ENCODE data around the gene TBX1. TPM values are rescaled to one million over a fixed set of nuclear protein-coding genes. Genes with fewer than 3 reads are reported as not detected.

The TBX1 gene
- total RNA-seq, 1 experiment from 2014 or later, result 3.9 TPM

DNA sequence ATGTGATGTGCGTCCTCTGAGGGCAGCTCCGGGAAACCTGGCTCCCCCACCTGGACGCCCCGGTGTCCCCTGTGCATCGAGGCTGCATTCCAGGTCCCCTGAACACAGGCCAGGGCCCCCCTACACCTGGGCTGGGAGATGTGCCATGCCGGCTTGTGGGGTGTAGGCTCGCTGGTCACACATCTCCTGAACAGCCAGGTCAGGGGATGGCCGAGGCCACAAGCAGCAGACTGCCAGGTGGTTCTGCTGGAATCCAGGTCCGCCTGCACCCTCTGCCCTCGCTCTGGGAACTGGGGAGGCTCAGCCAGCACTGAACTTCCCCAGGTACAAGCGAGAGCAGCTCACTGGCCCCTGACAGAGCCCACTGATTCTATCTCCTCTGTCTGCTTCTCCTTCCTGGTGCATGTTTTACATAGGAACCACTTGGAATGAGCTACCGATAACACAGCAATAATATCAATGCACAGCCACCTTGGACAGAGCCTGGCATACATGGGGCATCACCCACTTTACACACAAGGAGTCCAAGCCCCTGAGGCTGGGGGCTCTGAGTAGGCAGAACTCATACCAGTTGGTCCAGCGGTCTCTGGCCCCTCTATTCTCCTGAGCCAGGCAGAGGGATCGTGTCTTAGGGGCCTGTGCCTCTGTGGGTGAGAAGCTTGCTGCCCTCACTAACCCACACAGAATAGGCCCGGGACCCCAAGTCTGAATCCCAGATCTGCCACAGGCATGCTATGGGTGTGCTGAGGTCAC lies 46.8 kb downstream of the TBX1 start:
- ATAC-seq (no peak; the same call in 1 of the 2 replicates), DNase-seq (ENCODE audit: low read depth, low spot score) (no peak)
- RAD21 ChIA-PET (ENCODE audit: low non-redundant PET in 1 of 2, low total read pairs in 2 of 2, uncharacterized antibody in 2 of 2, unreplicated experiment in 2 of 2), result interaction anchor here in 1 of 2 experiments (1.2 kb wide), 1 partner anchor 77 kb away, joined by 13 read pairs; no protein-coding TSS in a partner anchor
- peaks cover 16 to 20% of the 10 kb centered on the region in 2 experiments for H3K4me1 ChIP-seq (ENCODE audit: control insufficient read depth in 1 of 2, insufficient read depth in 2 of 2, low read length in 2 of 2)
- H2AFZ ChIP-seq (ENCODE audit: low read depth, low read length, poor library complexity, severe bottlenecking), result no peak overlapping the region
- intact Hi-C loops (cut with micrococcal nuclease), result no loop called here
- no peaks in the 10 kb centered on the region for H3K79me2 ChIP-seq (ENCODE audit: insufficient read depth, low read length)
- POLR2A ChIA-PET, result no interaction called here
- H4K20me1 ChIP-seq (ENCODE audit: insufficient read depth), result no peaks in the 10 kb centered on the region
- CTCF ChIA-PET, result no interaction called here
- peak overlapping the region; percentile 58 for H3K9ac ChIP-seq (ENCODE audit: low read length)
- no TSS peak for BruUV-seq (replicated peaks)
- TF ChIP-seq EZH2 (IDR thresholded peaks at IDR 0.05) (no peak), POLR2A (IDR thresholded peaks at IDR 0.05; ENCODE audit: borderline replicate concordance, extremely low read depth, insufficient read depth, insufficient read length) (no peak), ZNF274 (IDR thresholded peaks at IDR 0.05; ENCODE audit: low read depth, low read length) (no peak), CBX3 (IDR thresholded peaks at IDR 0.05; ENCODE audit: low read depth) (no peak), SIN3A (IDR thresholded peaks at IDR 0.05; ENCODE audit: low read depth) (no peak), JUND (IDR thresholded peaks at IDR 0.05) (no peak), ELF1 (IDR thresholded peaks at IDR 0.05; ENCODE audit: borderline replicate concordance, low read depth) (no peak), TCF7L2 (IDR thresholded peaks at IDR 0.05; ENCODE audit: borderline replicate concordance, extremely low read depth, insufficient read depth, insufficient read length) (no peak), POLR2AphosphoS5 (IDR thresholded peaks at IDR 0.05; ENCODE audit: low read depth, low read length) (no peak), SRF (IDR thresholded peaks at IDR 0.05; ENCODE audit: low read depth) (no peak), FOSL1 (IDR thresholded peaks at IDR 0.05; ENCODE audit: low read depth) (no peak), EZH2phosphoT487 (IDR thresholded peaks at IDR 0.05; ENCODE audit: borderline replicate concordance) (no peak), RAD21 (IDR thresholded peaks at IDR 0.05; ENCODE audit: low read depth) (no peak), EGR1 (IDR thresholded peaks at IDR 0.05; ENCODE audit: low read depth) (no peak)
- TF ChIP-seq, protein P1, sequence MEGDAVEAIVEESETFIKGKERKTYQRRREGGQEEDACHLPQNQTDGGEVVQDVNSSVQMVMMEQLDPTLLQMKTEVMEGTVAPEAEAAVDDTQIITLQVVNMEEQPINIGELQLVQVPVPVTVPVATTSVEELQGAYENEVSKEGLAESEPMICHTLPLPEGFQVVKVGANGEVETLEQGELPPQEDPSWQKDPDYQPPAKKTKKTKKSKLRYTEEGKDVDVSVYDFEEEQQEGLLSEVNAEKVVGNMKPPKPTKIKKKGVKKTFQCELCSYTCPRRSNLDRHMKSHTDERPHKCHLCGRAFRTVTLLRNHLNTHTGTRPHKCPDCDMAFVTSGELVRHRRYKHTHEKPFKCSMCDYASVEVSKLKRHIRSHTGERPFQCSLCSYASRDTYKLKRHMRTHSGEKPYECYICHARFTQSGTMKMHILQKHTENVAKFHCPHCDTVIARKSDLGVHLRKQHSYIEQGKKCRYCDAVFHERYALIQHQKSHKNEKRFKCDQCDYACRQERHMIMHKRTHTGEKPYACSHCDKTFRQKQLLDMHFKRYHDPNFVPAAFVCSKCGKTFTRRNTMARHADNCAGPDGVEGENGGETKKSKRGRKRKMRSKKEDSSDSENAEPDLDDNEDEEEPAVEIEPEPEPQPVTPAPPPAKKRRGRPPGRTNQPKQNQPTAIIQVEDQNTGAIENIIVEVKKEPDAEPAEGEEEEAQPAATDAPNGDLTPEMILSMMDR (IDR thresholded peaks at IDR 0.05 in 2 of 3, conservative IDR thresholded peaks at IDR 0.05 in 1 of 3; ENCODE audit: borderline replicate concordance in 1 of 3, insufficient read depth in 1 of 3, low read depth in 2 of 3, low read length in 2 of 3), result no peak
- TF ChIP-seq, protein P2, sequence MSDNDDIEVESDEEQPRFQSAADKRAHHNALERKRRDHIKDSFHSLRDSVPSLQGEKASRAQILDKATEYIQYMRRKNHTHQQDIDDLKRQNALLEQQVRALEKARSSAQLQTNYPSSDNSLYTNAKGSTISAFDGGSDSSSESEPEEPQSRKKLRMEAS (IDR thresholded peaks at IDR 0.05), result no peak
- TF ChIP-seq, protein P3, sequence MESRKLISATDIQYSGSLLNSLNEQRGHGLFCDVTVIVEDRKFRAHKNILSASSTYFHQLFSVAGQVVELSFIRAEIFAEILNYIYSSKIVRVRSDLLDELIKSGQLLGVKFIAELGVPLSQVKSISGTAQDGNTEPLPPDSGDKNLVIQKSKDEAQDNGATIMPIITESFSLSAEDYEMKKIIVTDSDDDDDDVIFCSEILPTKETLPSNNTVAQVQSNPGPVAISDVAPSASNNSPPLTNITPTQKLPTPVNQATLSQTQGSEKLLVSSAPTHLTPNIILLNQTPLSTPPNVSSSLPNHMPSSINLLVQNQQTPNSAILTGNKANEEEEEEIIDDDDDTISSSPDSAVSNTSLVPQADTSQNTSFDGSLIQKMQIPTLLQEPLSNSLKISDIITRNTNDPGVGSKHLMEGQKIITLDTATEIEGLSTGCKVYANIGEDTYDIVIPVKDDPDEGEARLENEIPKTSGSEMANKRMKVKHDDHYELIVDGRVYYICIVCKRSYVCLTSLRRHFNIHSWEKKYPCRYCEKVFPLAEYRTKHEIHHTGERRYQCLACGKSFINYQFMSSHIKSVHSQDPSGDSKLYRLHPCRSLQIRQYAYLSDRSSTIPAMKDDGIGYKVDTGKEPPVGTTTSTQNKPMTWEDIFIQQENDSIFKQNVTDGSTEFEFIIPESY (IDR thresholded peaks at IDR 0.05; ENCODE audit: extremely low read depth, insufficient replicate concordance, low read length), result no peak
- peak overlapping the region; percentile 57 for H3K27ac ChIP-seq (ENCODE audit: low read depth, low read length)
- H3K27me3 ChIP-seq (ENCODE audit: insufficient read depth, low read length), result no peaks in the 10 kb centered on the region
- peak overlapping the region; percentile 73 for H3K4me2 ChIP-seq (ENCODE audit: low read length)
- no peak overlapping the region for H3K4me3 ChIP-seq (replicated peaks in 1 of 2; ENCODE audit: low read depth in 1 of 2, low read length in 2 of 2)
- H3K9me2 ChIP-seq (ENCODE audit: insufficient read depth), result no peaks in the 10 kb centered on the region
- H3K9me3 ChIP-seq (ENCODE audit: control insufficient read depth in 1 of 2, insufficient read depth in 1 of 2, low read depth in 1 of 2, low read length in 2 of 2), result no peaks in the 10 kb centered on the region
- no peaks in the 10 kb centered on the region for H3K36me3 ChIP-seq (ENCODE audit: control insufficient read depth in 1 of 2, insufficient read depth in 2 of 2, low read length in 2 of 2)

Data from HCT116 (cell line).